Skin of body (tissue), 2 donors: ENCODE data around the gene FKBP7. TPM values are rescaled to one million over a fixed set of nuclear protein-coding genes. Genes with fewer than 3 reads are reported as not detected.
"Not testable (repeated sequence)": the region's sequence is repeated elsewhere in the genome, so short reads cannot be mapped to it uniquely, and the experiment has no call there.

ENCODE experiments used
- DNase-seq: peaks from one replicate; lab custom pipeline; 2025; lab: John Stamatoyannopoulos, UW
- total RNA-seq: library from RNA; depleted of rRNA; stranded (reverse); fragments of >200 nt; gene quantifications from one replicate; pipeline ENCODE4 v1.2.3, GENCODE V29; 2014

FKBP7 gene
- total RNA-seq, 1 donor from 2014 or later, result 55.9 TPM

- no peak for DNase-seq
Observed at GRCh38 chr2:178449700-178450523, 28.5 kb downstream of the FKBP7 start.

- peak; percentile 15 for DNase-seq
Observed at GRCh38 chr2:178448968-178449661, 29.3 kb downstream of the FKBP7 start.

GRCh38 chr2:178441426-178441825, 37.0 kb downstream of the FKBP7 start:
- no peak for DNase-seq

- DNase-seq, result no peak
Observed at GRCh38 chr2:178436662-178437061, 41.7 kb downstream of the FKBP7 start.

GRCh38 chr2:178429336-178429735, 49.1 kb downstream of the FKBP7 start:
- no peak for DNase-seq

- no peak for DNase-seq
Observed at GRCh38 chr2:178428396-178428806, 50.0 kb downstream of the FKBP7 start.

GRCh38 chr2:178427458-178427857, 50.9 kb downstream of the FKBP7 start:
- no peak for DNase-seq

- DNase-seq, result no peak
Observed at GRCh38 chr2:178426388-178426787, 52.0 kb downstream of the FKBP7 start.

GRCh38 chr2:178425255-178425827, 53.1 kb downstream of the FKBP7 start:
- DNase-seq, result no peak

GRCh38 chr2:178423746-178424145, 54.7 kb downstream of the FKBP7 start:
- DNase-seq, result not testable (repeated sequence)

- no peak for DNase-seq
Observed at GRCh38 chr2:178422097-178422496, 56.3 kb downstream of the FKBP7 start.

- DNase-seq, result no peak
Observed at GRCh38 chr2:178420463-178420999, 57.9 kb downstream of the FKBP7 start.

GRCh38 chr2:178419123-178419522, 59.3 kb downstream of the FKBP7 start:
- DNase-seq, result peak; percentile 2

- no peak for DNase-seq
Observed at GRCh38 chr2:178418426-178418825, 60.0 kb downstream of the FKBP7 start.

GRCh38 chr2:178417916-178418315, 60.5 kb downstream of the FKBP7 start:
- no peak for DNase-seq

GRCh38 chr2:178415979-178416378, 62.4 kb downstream of the FKBP7 start:
- DNase-seq, result no peak

GRCh38 chr2:178414266-178415247, 63.8 kb downstream of the FKBP7 start:
- DNase-seq, result peak; percentile 80
